ENCODE measurements around the gene CYTL1. TPM values are rescaled to one million over a fixed set of nuclear protein-coding genes. Genes with fewer than 3 reads are reported as not detected.
"Not testable (repeated sequence)": the region's sequence is repeated elsewhere in the genome, so short reads cannot be mapped to it uniquely, and the experiment has no call there.

CYTL1 gene
- total RNA-seq, 1 donor from 2014 or later = not detected

DNA sequence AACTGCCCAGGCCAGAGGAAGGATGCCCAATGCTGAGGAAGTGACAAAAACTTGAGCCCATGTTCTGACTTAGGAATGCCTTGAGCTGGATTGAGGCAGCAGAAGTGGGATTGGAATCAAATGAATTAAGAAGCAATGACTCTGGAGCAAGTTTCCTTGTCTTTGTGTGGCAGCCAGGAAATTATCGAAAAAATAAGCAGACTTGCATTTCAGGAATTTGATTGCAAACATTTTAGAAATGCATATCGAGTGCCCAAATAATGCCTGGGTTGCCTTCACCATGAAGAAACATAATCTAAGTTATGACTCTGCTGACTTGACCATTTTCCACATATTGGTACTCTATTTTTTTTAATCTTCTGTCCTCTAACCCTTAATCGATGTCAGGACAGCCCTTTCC, 9.5 kb downstream of the CYTL1 start:
- Mint-ChIP-seq H3K27me3 (ENCODE audit: unreplicated experiment) (no peaks in the 10 kb centered on the region), H3K36me3 (ENCODE audit: unreplicated experiment) (no peaks in the 10 kb centered on the region), H3K4me3 (ENCODE audit: unreplicated experiment) (no peak overlapping the region), H3K9me3 (ENCODE audit: unreplicated experiment) (no peaks in the 10 kb centered on the region), H3K27ac (ENCODE audit: unreplicated experiment) (no peak overlapping the region), H3K4me1 (ENCODE audit: low read depth, unreplicated experiment) (no peaks in the 10 kb centered on the region)
- no peak for DNase-seq
- TF ChIP-seq, protein P1, sequence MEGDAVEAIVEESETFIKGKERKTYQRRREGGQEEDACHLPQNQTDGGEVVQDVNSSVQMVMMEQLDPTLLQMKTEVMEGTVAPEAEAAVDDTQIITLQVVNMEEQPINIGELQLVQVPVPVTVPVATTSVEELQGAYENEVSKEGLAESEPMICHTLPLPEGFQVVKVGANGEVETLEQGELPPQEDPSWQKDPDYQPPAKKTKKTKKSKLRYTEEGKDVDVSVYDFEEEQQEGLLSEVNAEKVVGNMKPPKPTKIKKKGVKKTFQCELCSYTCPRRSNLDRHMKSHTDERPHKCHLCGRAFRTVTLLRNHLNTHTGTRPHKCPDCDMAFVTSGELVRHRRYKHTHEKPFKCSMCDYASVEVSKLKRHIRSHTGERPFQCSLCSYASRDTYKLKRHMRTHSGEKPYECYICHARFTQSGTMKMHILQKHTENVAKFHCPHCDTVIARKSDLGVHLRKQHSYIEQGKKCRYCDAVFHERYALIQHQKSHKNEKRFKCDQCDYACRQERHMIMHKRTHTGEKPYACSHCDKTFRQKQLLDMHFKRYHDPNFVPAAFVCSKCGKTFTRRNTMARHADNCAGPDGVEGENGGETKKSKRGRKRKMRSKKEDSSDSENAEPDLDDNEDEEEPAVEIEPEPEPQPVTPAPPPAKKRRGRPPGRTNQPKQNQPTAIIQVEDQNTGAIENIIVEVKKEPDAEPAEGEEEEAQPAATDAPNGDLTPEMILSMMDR (IDR thresholded peaks at IDR 0.05; ENCODE audit: partially characterized antibody, unreplicated experiment) = no peak

DNA sequence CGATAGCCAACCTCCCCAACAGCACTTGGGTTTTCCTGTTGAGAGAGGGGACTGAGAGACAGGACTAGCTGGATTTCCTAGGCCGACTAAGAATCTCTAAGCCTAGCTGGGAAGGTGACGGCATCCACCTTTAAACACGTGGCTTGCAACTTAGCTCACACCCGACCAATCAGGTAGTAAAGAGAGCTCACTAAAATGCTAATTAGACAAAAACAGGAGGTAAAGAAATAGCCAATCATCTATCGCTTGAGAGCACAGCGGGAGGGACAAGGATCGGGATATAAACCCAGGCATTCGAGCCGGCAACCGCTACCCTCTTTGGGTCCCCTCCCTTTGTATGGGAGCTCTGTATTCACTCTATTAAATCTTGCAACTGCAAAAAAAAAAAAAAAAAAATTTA, 12.3 kb downstream of the CYTL1 start:
- not testable (repeated sequence) for H3K4me3 Mint-ChIP-seq (ENCODE audit: unreplicated experiment); H3K4me1 Mint-ChIP-seq (ENCODE audit: low read depth, unreplicated experiment); H3K36me3 Mint-ChIP-seq (ENCODE audit: unreplicated experiment); H3K27me3 Mint-ChIP-seq (ENCODE audit: unreplicated experiment); DNase-seq; H3K9me3 Mint-ChIP-seq (ENCODE audit: unreplicated experiment); H3K27ac Mint-ChIP-seq (ENCODE audit: unreplicated experiment)

DNA sequence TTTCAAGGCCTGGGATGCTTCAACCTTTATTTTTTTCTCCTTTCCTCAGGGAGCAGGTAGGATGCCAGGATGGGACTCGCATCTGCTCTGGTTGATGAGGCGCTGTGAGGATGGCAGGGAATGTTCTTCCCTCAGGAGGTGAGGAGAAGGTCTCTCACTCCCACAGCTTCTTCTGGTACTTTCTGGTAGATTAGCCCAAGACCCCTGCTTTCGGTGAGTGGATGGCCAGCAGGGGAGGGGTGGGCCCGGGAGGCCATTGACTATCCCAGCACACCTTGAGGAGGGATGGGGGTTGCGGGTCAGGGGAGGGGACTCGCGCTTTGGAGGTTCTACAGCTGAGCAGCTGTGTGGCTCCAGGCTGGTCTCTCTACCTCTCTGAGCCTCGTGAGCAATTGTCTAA, 14.8 kb downstream of the CYTL1 start:
- no peak overlapping the region for H3K4me3 Mint-ChIP-seq (ENCODE audit: unreplicated experiment)
- peaks cover 1% of the 10 kb centered on the region for H3K27me3 Mint-ChIP-seq (ENCODE audit: unreplicated experiment)
- H3K36me3 Mint-ChIP-seq (ENCODE audit: unreplicated experiment) = no peaks in the 10 kb centered on the region
- TF ChIP-seq, protein P1 (IDR thresholded peaks at IDR 0.05; ENCODE audit: partially characterized antibody, unreplicated experiment) = no peak
- H3K9me3 Mint-ChIP-seq (ENCODE audit: unreplicated experiment) = no peaks in the 10 kb centered on the region
- H3K4me1 Mint-ChIP-seq (ENCODE audit: low read depth, unreplicated experiment) = no peaks in the 10 kb centered on the region
- DNase-seq = no peak
- no peak overlapping the region for H3K27ac Mint-ChIP-seq (ENCODE audit: unreplicated experiment)

DNA sequence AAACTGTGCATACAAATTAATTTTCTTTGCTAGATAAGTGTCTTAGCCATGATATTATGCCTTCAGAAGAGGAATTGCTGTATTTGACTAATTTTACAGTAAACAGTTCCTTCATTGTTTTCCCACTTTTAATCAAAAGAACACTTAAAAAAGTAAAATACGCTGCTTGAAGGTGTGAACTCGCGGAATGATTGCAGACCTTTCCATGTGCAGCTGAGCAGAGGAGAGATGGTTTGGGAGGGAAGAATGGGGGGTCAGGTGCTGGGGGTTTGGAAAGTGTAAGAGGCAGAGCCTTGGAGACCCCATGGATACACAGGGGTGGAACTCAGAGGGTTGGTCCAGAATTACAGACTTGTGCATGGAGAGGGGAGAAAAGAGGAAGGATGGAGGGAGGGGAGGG, 15.3 kb downstream of the CYTL1 start:
- no peak for DNase-seq
- TF ChIP-seq, protein P1 (IDR thresholded peaks at IDR 0.05; ENCODE audit: partially characterized antibody, unreplicated experiment) = no peak
- Mint-ChIP-seq H3K36me3 (ENCODE audit: unreplicated experiment) (no peaks in the 10 kb centered on the region), H3K4me1 (ENCODE audit: low read depth, unreplicated experiment) (no peaks in the 10 kb centered on the region), H3K4me3 (ENCODE audit: unreplicated experiment) (no peak overlapping the region), H3K27me3 (ENCODE audit: unreplicated experiment) (peaks cover 1% of the 10 kb centered on the region), H3K9me3 (ENCODE audit: unreplicated experiment) (no peaks in the 10 kb centered on the region), H3K27ac (ENCODE audit: unreplicated experiment) (no peak overlapping the region)

DNA sequence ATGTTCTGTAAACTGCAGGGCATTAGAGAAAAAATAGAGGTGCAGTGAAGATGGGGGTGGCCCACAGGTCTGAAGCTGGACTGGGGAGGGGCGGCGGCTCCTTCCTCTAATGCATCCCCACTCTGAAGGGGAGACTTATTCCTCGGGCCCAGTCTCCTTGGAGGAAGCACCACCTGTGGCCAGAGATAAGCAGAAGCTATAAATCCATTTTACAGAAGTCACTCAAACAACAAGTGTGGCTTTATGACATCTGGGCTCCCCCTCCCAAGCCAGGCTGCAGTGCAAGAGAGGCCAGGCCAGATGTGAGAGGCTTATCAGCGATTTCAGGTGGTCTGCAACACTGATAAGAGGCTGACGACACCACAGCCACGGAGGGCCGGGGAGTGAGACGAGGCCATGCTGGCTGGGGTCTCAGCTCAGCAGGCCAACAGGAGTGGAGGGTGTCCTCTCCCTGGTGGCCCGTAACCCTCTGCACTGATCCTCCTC, 15.8 kb downstream of the CYTL1 start:
- no peaks in the 10 kb centered on the region for H3K4me1 Mint-ChIP-seq (ENCODE audit: low read depth, unreplicated experiment)
- peaks cover 1% of the 10 kb centered on the region for H3K27me3 Mint-ChIP-seq (ENCODE audit: unreplicated experiment)
- no peaks in the 10 kb centered on the region for H3K36me3 Mint-ChIP-seq (ENCODE audit: unreplicated experiment)
- no peaks in the 10 kb centered on the region for H3K9me3 Mint-ChIP-seq (ENCODE audit: unreplicated experiment)
- H3K27ac Mint-ChIP-seq (ENCODE audit: unreplicated experiment) = no peak overlapping the region
- no peak for DNase-seq
- no peak overlapping the region for H3K4me3 Mint-ChIP-seq (ENCODE audit: unreplicated experiment)
- TF ChIP-seq, protein P1 (IDR thresholded peaks at IDR 0.05; ENCODE audit: partially characterized antibody, unreplicated experiment) = no peak

DNA sequence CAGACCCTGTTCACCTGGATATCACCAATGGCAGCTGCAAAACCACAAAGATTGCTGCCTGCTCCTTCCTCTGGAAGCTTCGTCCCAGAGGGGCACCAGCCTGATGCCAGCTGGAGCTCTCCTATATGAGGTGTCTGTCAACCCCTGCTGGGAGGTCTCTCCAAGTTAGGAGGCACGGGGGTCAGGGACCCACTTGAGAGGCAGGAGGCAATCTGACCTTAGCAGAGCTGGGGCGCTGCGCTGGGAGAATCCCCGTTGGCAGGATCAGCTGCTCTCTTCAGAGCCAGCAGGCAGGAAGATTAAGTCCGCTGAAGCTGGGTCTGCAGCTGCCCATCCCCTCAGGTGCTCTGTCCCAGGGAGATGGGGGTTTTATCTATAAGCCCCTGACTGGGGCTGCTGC, 17.6 kb downstream of the CYTL1 start:
- not testable (repeated sequence) for H3K36me3 Mint-ChIP-seq (ENCODE audit: unreplicated experiment); H3K9me3 Mint-ChIP-seq (ENCODE audit: unreplicated experiment)

DNA sequence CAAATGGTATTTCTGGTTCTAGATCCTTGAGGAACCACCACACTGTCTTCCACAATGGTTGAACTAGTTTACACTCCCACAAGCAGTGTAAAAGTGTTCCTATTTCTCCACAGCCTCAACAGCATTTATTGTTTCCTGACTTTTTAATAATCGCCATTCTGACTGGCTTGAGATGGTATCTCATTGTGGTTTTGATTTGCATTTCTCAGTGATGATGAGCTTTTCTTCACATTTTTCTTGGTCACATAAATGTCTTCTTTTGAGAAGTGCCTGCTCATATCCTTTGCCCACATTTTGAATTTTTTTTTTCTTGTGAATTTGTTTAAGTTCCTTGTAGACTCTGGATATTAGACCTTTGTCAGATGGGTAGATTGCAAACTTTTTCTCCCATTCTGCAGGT, 22.3 kb downstream of the CYTL1 start:
- peaks cover 14% of the 10 kb centered on the region for H3K27me3 Mint-ChIP-seq (ENCODE audit: unreplicated experiment)
- H3K27ac Mint-ChIP-seq (ENCODE audit: unreplicated experiment); H3K36me3 Mint-ChIP-seq (ENCODE audit: unreplicated experiment); H3K4me1 Mint-ChIP-seq (ENCODE audit: low read depth, unreplicated experiment); DNase-seq; H3K4me3 Mint-ChIP-seq (ENCODE audit: unreplicated experiment); H3K9me3 Mint-ChIP-seq (ENCODE audit: unreplicated experiment): not testable (repeated sequence)

More for the DNA sequence above, 17.6 kb downstream of the CYTL1 start:
- H3K4me1 Mint-ChIP-seq (ENCODE audit: low read depth, unreplicated experiment); H3K27ac Mint-ChIP-seq (ENCODE audit: unreplicated experiment); H3K27me3 Mint-ChIP-seq (ENCODE audit: unreplicated experiment); H3K4me3 Mint-ChIP-seq (ENCODE audit: unreplicated experiment); DNase-seq: not testable (repeated sequence)
